Thoracic aorta (tissue), 2 donors: ENCODE results near the gene NDUFA8. TPM values are rescaled to one million over a fixed set of nuclear protein-coding genes. Genes with fewer than 3 reads are reported as not detected.

ENCODE experiments used
- ATAC-seq: fragments of 150-250 bp; one replicate; pipeline ENCODE4 v1.8.0; 2017; ENCODE audit warnings: low read depth; ENCODE audit not compliant: insufficient number of reproducible peaks, low FRiP score
- DNase-seq: peaks from one replicate; pipeline ENCODE4 v3.0.0-alpha.2; 2020; ENCODE audit warnings: low spot score
- H3K27ac ChIP-seq, 2 donors: fragments of 200-600 bp; sonication (generic); 1 replicate in 1 of 2; 2 replicates in 1 of 2; pipeline ENCODE4 v1.5.1; 2016; ENCODE audit warnings: mild to moderate bottlenecking in 2 of 2, moderate library complexity in 2 of 2
- H3K27me3 ChIP-seq: fragments of 200-600 bp; sonication (generic); replicated peaks from 2 replicates; pipeline ENCODE4 v1.6.0; 2016; ENCODE audit warnings: mild to moderate bottlenecking; ENCODE audit not compliant: insufficient read depth
- H3K36me3 ChIP-seq: fragments of 200-600 bp; sonication (generic); one replicate; pipeline ENCODE4 v1.5.1; 2016
- H3K4me1 ChIP-seq, 2 donors: fragments of 200-600 bp; sonication (generic); 1 replicate in 1 of 2; 2 replicates in 1 of 2; pipeline versions ENCODE4 v1.5.1 to v1.6.0; 2016; ENCODE audit warnings: low read depth in 2 of 2, mild to moderate bottlenecking in 1 of 2; ENCODE audit not compliant: control insufficient read depth in 1 of 2
- H3K4me3 ChIP-seq: fragments of 200-600 bp; sonication (generic); 2 replicates; pipeline ENCODE4 v1.5.1; 2016; ENCODE audit warnings: mild to moderate bottlenecking
- H3K9me3 ChIP-seq: fragments of 200-600 bp; sonication (generic); 2 replicates; pipeline ENCODE4 v1.5.1; 2016
- CTCF ChIP-seq: fragments of 200-600 bp; sonication (generic); IDR thresholded peaks from one replicate; pipeline ENCODE4 v1.5.1; 2019; ENCODE audit warnings: antibody characterized with exemption
- total RNA-seq, 2 donors: library from RNA; depleted of rRNA; stranded (reverse); fragments of >200 nt; gene quantifications; one replicate each; pipeline versions ENCODE4 v1.1.0 to v1.2.3, GENCODE V29; 2016

Gene NDUFA8
- total RNA-seq, 2 donors from 2014 or later = 14.6 to 19.3 TPM

- ATAC-seq (no peak), DNase-seq (no peak)
- Histone ChIP-seq H3K9me3 (no peaks in the 10 kb centered on the region), H3K27me3 (no peaks in the 10 kb centered on the region), H3K36me3 (peaks cover 11% of the 10 kb centered on the region), H3K4me1 (no peaks in the 10 kb centered on the region), H3K27ac (no peak overlapping the region), H3K4me3 (no peak overlapping the region)
- no peak for TF ChIP-seq CTCF
These were observed 19.0 kb downstream of the NDUFA8 start for GRCh38 chr9:122140368-122141193.

- H3K36me3 ChIP-seq = peaks cover 8% of the 10 kb centered on the region
- no peak overlapping the region for H3K4me3 ChIP-seq
- no peaks in the 10 kb centered on the region for H3K4me1 ChIP-seq
- H3K27me3 ChIP-seq = no peaks in the 10 kb centered on the region
- no peak for DNase-seq
- no peaks in the 10 kb centered on the region for H3K9me3 ChIP-seq
- no peak overlapping the region for H3K27ac ChIP-seq
- no peak for ATAC-seq
- TF ChIP-seq CTCF = no peak
These were observed 20.9 kb downstream of the NDUFA8 start for GRCh38 chr9:122138560-122139268.

- Histone ChIP-seq H3K27ac (no peak overlapping the region), H3K4me3 (no peak overlapping the region), H3K27me3 (no peaks in the 10 kb centered on the region), H3K9me3 (no peaks in the 10 kb centered on the region), H3K36me3 (no peaks in the 10 kb centered on the region), H3K4me1 (peaks cover 0 to 6% of the 10 kb centered on the region in 2 donors)
- DNase-seq = no peak
- no peak for TF ChIP-seq CTCF
- no peak for ATAC-seq
These were observed 24.1 kb downstream of the NDUFA8 start for GRCh38 chr9:122135529-122135859.

GRCh38 chr9:122134822-122135528 lies 24.6 kb downstream of the NDUFA8 start:
- H3K9me3 ChIP-seq = no peaks in the 10 kb centered on the region
- peaks cover 0 to 6% of the 10 kb centered on the region in 2 donors for H3K4me1 ChIP-seq
- no peaks in the 10 kb centered on the region for H3K36me3 ChIP-seq
- no peak for DNase-seq
- no peak overlapping the region for H3K4me3 ChIP-seq
- no peak for ATAC-seq
- H3K27me3 ChIP-seq = no peaks in the 10 kb centered on the region
- TF ChIP-seq CTCF = no peak
- no peak overlapping the region for H3K27ac ChIP-seq

- no peak overlapping the region for H3K27ac ChIP-seq
- no peak for ATAC-seq
- TF ChIP-seq CTCF = no peak
These were observed 25.5 kb downstream of the NDUFA8 start for GRCh38 chr9:122133984-122134535.

More at GRCh38 chr9:122133984-122134535, 25.5 kb downstream of the NDUFA8 start:
- H3K4me1 ChIP-seq = peaks cover 0 to 6% of the 10 kb centered on the region in 2 donors
- H3K36me3 ChIP-seq = no peaks in the 10 kb centered on the region
- no peaks in the 10 kb centered on the region for H3K9me3 ChIP-seq
- H3K27me3 ChIP-seq = no peaks in the 10 kb centered on the region
- H3K4me3 ChIP-seq = no peak overlapping the region
- no peak for DNase-seq
